Neuronal stem cell (in vitro differentiated cells): ENCODE measurements around the gene EMC9.

Experiments
- DNase-seq: peaks from one replicate; pipeline ENCODE4 v3.0.0-alpha.2; 2013; ENCODE audit warnings: low spot score
- H2AFZ ChIP-seq: one replicate; pipeline ENCODE4 v1.6.1; 2013; ENCODE audit warnings: mild to moderate bottlenecking, low read length, inconsistent platforms
- H2AK5ac ChIP-seq: 2 replicates; pipeline ENCODE4 v1.6.1; 2013; ENCODE audit warnings: low read depth, mild to moderate bottlenecking, inconsistent platforms, low read length, moderate library complexity, mixed read lengths
- H2BK120ac ChIP-seq: 2 replicates; pipeline ENCODE4 v1.6.1; 2013; ENCODE audit warnings: low read depth, mild to moderate bottlenecking, inconsistent platforms, low read length, moderate library complexity, mixed read lengths
- H2BK12ac ChIP-seq: one replicate; pipeline ENCODE4 v1.6.1; 2013; ENCODE audit warnings: low read length, inconsistent platforms
- H2BK15ac ChIP-seq: 2 replicates; pipeline ENCODE4 v1.6.1; 2013; ENCODE audit warnings: mild to moderate bottlenecking, low read length, inconsistent platforms, mixed read lengths
- H2BK5ac ChIP-seq: one replicate; pipeline ENCODE4 v1.6.1; 2013; ENCODE audit warnings: inconsistent platforms, mild to moderate bottlenecking, low read length, moderate library complexity
- H3K14ac ChIP-seq: one replicate; pipeline ENCODE4 v1.6.1; 2013; ENCODE audit warnings: low read length, inconsistent platforms
- H3K18ac ChIP-seq: 2 replicates; pipeline ENCODE4 v1.6.1; 2013; ENCODE audit warnings: low read length, inconsistent platforms
- H3K23ac ChIP-seq: 2 replicates; pipeline ENCODE4 v1.6.1; 2013; ENCODE audit warnings: low read depth, mild to moderate bottlenecking, mixed read lengths, low read length, inconsistent platforms; ENCODE audit not compliant: poor library complexity
- H3K27ac ChIP-seq: replicated peaks from 3 replicates; pipeline ENCODE4 v1.5.1; 2013; ENCODE audit warnings: low read length, inconsistent platforms
- H3K27me3 ChIP-seq, 3 experiments: 2 replicates each; pipeline ENCODE4 v1.6.1; 2013; ENCODE audit warnings: low read length in 3 of 3, mild to moderate bottlenecking in 2 of 3, inconsistent platforms in 1 of 3, low read depth in 1 of 3, mixed read lengths in 1 of 3, moderate library complexity in 1 of 3; ENCODE audit not compliant: control insufficient read depth in 3 of 3, insufficient read depth in 3 of 3
- H3K36me3 ChIP-seq, 2 donors: replicated peaks in 1 of 2; 2 replicates each; pipeline ENCODE4 v1.6.1; 2013; ENCODE audit warnings: low read length in 2 of 2; ENCODE audit not compliant: control insufficient read depth in 2 of 2, insufficient read depth in 2 of 2
- H3K4ac ChIP-seq: 2 replicates; pipeline ENCODE4 v1.6.1; 2013; ENCODE audit warnings: inconsistent platforms, mild to moderate bottlenecking, low read length, moderate library complexity
- H3K4me1 ChIP-seq, 2 donors: 1 replicate in 1 of 2; 2 replicates in 1 of 2; pipeline ENCODE4 v1.6.1; 2013; ENCODE audit warnings: low read length in 2 of 2, low read depth in 1 of 2; ENCODE audit not compliant: control insufficient read depth in 2 of 2, insufficient read depth in 1 of 2
- H3K4me2 ChIP-seq: one replicate; pipeline ENCODE4 v1.6.1; 2013; ENCODE audit warnings: mild to moderate bottlenecking, low read length, inconsistent platforms; ENCODE audit not compliant: insufficient read depth, poor library complexity, severe bottlenecking
- H3K4me3 ChIP-seq, 2 donors: 2 replicates each; pipeline ENCODE4 v1.5.1; 2013; ENCODE audit warnings: low read length in 2 of 2, mild to moderate bottlenecking in 2 of 2, inconsistent platforms in 1 of 2, moderate library complexity in 1 of 2
- H3K79me1 ChIP-seq: one replicate; pipeline ENCODE4 v1.6.1; 2013; ENCODE audit warnings: low read depth, mild to moderate bottlenecking, inconsistent platforms, low read length, moderate library complexity
- H3K9ac ChIP-seq: one replicate; pipeline ENCODE4 v1.6.1; 2013; ENCODE audit warnings: mild to moderate bottlenecking, low read depth, low read length, inconsistent platforms; ENCODE audit not compliant: poor library complexity
- H3K9me3 ChIP-seq, 2 donors: replicated peaks in 1 of 2; 2 replicates each; pipeline versions ENCODE3 to v1.6.1; 2013; ENCODE audit warnings: low read length in 2 of 2, mild to moderate bottlenecking in 2 of 2, inconsistent platforms in 1 of 2, low read depth in 1 of 2, mixed read lengths in 1 of 2, moderate library complexity in 1 of 2; ENCODE audit not compliant: control insufficient read depth in 2 of 2, insufficient read depth in 1 of 2
- H4K8ac ChIP-seq: one replicate; pipeline ENCODE4 v1.6.1; 2013; ENCODE audit warnings: low read depth, mild to moderate bottlenecking, inconsistent platforms, low read length, moderate library complexity
- H4K91ac ChIP-seq: one replicate; pipeline ENCODE4 v1.6.1; 2013; ENCODE audit warnings: low read length, low read depth, mild to moderate bottlenecking, inconsistent platforms; ENCODE audit not compliant: poor library complexity
- WGBS, 2 donors: extraction: QIAGEN DNeasy Blood & Tissue Kit; methylation state at CpG; one replicate each; pipeline ENCODE4 v1.1.7; 2013; ENCODE audit warnings: missing lambda C conversion rate in 2 of 2, mixed read lengths in 1 of 2; ENCODE audit not compliant: insufficient read length in 2 of 2, insufficient replicate concordance in 1 of 2; ENCODE audit errors: extremely low coverage in 2 of 2; 5-methylcytosine and 5-hydroxymethylcytosine counted together

Gene EMC9

GRCh38 chr14:24122898-24123297 lies 18.5 kb downstream of the EMC9 start:
- H3K23ac ChIP-seq: peak overlapping the region; percentile 35
- no peak overlapping the region for H4K91ac ChIP-seq
- no peak overlapping the region for H3K4ac ChIP-seq
- H2BK12ac ChIP-seq: no peak overlapping the region
- H2BK120ac ChIP-seq: no peak overlapping the region
- H3K4me2 ChIP-seq: no peak overlapping the region
- no peak overlapping the region for H3K4me3 ChIP-seq
- no peak overlapping the region for H4K8ac ChIP-seq
- no peak overlapping the region for H3K14ac ChIP-seq
- H2AK5ac ChIP-seq: no peak overlapping the region
- H3K9me3 ChIP-seq: no peaks in the 10 kb centered on the region
- H3K4me1 ChIP-seq: no peaks in the 10 kb centered on the region
- no CpG with 5 or more reads among the region's 8 CpGs for WGBS, 2 donors
- H3K18ac ChIP-seq: no peak overlapping the region
- H3K27ac ChIP-seq: no peak overlapping the region
- peak overlapping the region; percentile 27 for H3K9ac ChIP-seq
- H3K79me1 ChIP-seq: no peaks in the 10 kb centered on the region
- H2BK5ac ChIP-seq: no peak overlapping the region
- peaks cover 30 to 53% of the 10 kb centered on the region in 2 donors for H3K36me3 ChIP-seq
- no peak for DNase-seq
- H2AFZ ChIP-seq: no peak overlapping the region
- H2BK15ac ChIP-seq: no peak overlapping the region
- no peaks in the 10 kb centered on the region for H3K27me3 ChIP-seq

DNA sequence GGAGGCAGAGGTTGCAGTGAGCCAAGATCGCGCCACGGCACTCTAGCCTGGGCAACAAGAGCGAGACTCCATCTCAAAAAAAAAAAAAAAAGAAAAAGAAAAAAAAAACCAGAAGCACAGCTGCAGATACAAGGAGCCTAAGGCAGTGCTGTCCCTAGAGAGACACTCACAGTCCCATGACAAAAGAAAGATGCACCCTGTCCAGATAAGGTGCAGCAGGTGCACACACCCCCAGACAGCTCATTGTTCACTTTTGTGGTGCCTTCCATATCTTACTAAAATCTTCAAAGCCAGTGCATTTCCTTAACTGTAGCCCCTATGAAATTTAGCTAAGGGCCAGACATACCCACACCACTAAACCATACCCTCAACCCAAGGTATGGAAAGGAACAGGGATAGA lies 19.0 kb downstream of the EMC9 start:
- Histone ChIP-seq H3K23ac (no peak overlapping the region), H3K9me3 (no peaks in the 10 kb centered on the region), H4K8ac (no peak overlapping the region), H3K4me1 (no peaks in the 10 kb centered on the region), H3K4me2 (no peak overlapping the region), H3K27me3 (no peaks in the 10 kb centered on the region), H4K91ac (no peak overlapping the region), H2BK5ac (no peak overlapping the region), H3K4me3 (no peak overlapping the region), H3K27ac (no peak overlapping the region), H2AFZ (no peak overlapping the region), H3K4ac (no peak overlapping the region), H2AK5ac (no peak overlapping the region), H3K18ac (no peak overlapping the region), H3K79me1 (no peaks in the 10 kb centered on the region), H2BK12ac (no peak overlapping the region), H2BK120ac (no peak overlapping the region), H3K36me3 (peaks cover 30 to 57% of the 10 kb centered on the region in 2 donors), H2BK15ac (no peak overlapping the region), H3K9ac (no peak overlapping the region), H3K14ac (no peak overlapping the region)
- no CpG with 5 or more reads among the region's 4 CpGs for WGBS, 2 donors
- no peak for DNase-seq

GRCh38 chr14:24121210-24121609 lies 20.2 kb downstream of the EMC9 start:
- Histone ChIP-seq H3K4me1 (no peaks in the 10 kb centered on the region), H3K4me3 (no peak overlapping the region), H3K27ac (no peak overlapping the region), H3K9me3 (no peaks in the 10 kb centered on the region), H3K18ac (no peak overlapping the region), H2AK5ac (no peak overlapping the region), H2AFZ (no peak overlapping the region), H3K36me3 (peaks cover 30 to 70% of the 10 kb centered on the region in 2 donors), H3K27me3 (no peaks in the 10 kb centered on the region), H3K9ac (no peak overlapping the region), H3K23ac (no peak overlapping the region), H4K8ac (no peak overlapping the region), H3K4ac (no peak overlapping the region), H3K4me2 (no peak overlapping the region), H4K91ac (no peak overlapping the region), H2BK5ac (no peak overlapping the region), H3K79me1 (no peaks in the 10 kb centered on the region), H2BK15ac (no peak overlapping the region), H3K14ac (no peak overlapping the region), H2BK120ac (no peak overlapping the region), H2BK12ac (no peak overlapping the region)
- DNase-seq: no peak
- WGBS, 2 donors: no CpG with 5 or more reads among the region's 8 CpGs

DNA sequence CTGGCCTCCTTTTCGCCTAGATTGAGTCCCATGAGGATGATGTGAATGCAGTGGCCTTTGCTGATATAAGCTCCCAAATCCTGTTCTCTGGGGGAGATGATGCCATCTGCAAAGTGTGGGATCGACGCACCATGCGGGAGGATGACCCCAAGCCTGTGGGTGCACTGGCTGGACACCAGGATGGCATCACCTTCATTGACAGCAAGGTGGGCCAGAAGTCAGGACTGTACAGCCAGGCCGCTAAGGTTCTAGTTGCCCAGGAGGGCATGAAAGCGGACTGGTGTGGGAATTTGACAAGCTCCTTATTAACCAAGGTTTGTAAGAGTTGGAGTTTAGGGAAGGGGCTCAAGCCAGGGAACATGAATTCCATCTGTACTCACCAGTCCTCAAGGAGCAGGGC lies 21.7 kb downstream of the EMC9 start:
- H2BK12ac ChIP-seq: no peak overlapping the region
- no peak overlapping the region for H3K9ac ChIP-seq
- no peak overlapping the region for H4K91ac ChIP-seq
- no peak overlapping the region for H4K8ac ChIP-seq
- no peak overlapping the region for H2BK5ac ChIP-seq
- no peak overlapping the region for H2BK120ac ChIP-seq
- no peak for DNase-seq
- H3K14ac ChIP-seq: no peak overlapping the region
- no peaks in the 10 kb centered on the region for H3K9me3 ChIP-seq
- no CpG with 5 or more reads among the region's 6 CpGs for WGBS, 2 donors
- no peak overlapping the region for H3K27ac ChIP-seq
- H3K23ac ChIP-seq: no peak overlapping the region
- H3K4me2 ChIP-seq: no peak overlapping the region
- peaks cover 4 to 8% of the 10 kb centered on the region in 2 donors for H3K4me1 ChIP-seq
- H3K36me3 ChIP-seq: peaks cover 30 to 73% of the 10 kb centered on the region in 2 donors
- H3K27me3 ChIP-seq: no peaks in the 10 kb centered on the region
- no peak overlapping the region for H3K18ac ChIP-seq
- no peak overlapping the region for H3K4me3 ChIP-seq
- H3K79me1 ChIP-seq: no peaks in the 10 kb centered on the region
- H3K4ac ChIP-seq: no peak overlapping the region
- no peak overlapping the region for H2BK15ac ChIP-seq
- no peak overlapping the region for H2AK5ac ChIP-seq
- no peak overlapping the region for H2AFZ ChIP-seq
